GM19372 (cell line): ENCODE data around the gene ZNF280B.
"Not testable (repeated sequence)": the region's sequence is repeated elsewhere in the genome, so short reads cannot be mapped to it uniquely, and the experiment has no call there.

Source experiments
- ATAC-seq: cut with Tn5 transposase; IDR thresholded peaks from one replicate; pipeline ENCODE4 v1.9.1; 2021; ENCODE audit warnings: mild to moderate bottlenecking, low read depth, moderate library complexity; ENCODE audit not compliant: unreplicated experiment

The ZNF280B gene

DNA sequence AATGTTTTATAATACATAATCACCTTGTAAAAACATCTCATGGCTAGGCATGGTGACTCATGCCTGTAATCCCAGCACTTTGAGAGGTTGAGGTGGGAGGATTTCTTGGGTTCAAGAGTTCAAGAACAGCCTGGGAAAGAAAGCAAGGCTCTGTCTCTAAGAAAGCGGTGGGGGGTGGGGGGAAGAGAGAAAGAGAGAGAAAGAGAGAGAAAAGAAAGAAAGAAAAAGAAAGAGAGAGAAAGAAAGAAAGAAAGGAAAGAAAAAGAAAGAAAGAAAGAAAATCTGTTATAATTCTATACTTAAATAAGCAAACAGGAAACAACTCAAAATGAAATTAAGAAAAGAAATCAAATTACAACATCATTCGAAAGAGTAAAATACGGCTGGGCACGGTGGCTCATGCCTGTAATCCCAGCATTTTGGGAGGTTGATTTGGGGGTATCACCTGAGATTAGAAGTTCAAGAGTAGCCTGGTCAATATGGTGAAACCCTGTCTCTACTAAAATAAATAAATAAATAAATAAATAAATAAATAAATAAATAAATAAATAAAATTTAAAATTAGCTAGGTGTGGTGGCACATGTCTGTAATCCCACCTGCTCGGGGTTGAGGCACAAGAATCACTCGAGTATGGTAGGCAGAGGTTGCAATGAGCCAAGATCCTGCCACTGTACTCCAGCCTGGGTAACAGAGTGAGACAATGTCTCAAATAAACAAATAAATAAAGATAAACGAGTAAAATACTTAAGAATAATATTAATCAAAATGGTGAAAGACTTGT is 65.4 kb downstream of the ZNF280B start:
- ATAC-seq = no peak

DNA sequence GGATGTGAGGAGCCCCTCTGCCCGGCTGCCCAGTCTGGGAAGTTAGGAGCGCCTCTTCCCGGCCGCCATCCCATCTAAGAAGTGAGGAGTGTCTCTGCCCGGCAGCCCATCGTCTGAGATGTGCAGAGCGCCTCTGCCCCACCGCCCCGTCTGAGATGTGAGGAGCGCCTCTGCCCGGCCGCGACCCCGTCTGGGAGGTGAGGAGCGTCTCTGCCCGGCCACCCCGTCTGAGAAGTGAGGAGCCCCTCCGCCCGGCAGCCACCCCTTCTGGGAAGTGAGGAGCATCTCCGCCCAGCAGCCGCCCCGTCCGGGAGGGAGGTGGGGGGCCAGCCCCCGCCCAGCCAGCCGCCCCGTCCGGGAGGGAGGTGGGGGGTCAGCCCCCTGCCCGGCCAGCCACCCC is 66.9 kb downstream of the ZNF280B start:
- not testable (repeated sequence) for ATAC-seq

DNA sequence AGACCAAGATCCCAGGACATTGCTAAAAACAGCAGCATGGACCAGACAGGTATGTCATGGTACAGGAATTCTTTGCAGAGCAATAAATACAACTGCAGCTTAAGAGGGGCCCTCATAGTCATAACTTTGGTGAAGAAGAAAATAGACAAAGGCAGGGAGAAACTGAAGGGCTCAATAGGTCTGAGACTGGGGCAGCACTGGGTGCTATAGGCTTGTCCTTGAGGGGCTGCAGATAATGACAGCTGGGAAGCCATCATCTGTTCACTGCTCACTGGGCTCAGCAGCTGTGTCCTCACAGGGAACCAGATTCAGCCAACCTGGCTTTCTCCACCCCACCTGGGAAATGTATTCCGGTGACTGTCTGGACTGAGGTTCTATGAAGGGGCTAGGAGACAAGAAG is 68.4 kb downstream of the ZNF280B start:
- no peak for ATAC-seq
